HG02678 (cell line): ENCODE results near the gene CENPN.

Experiments
- ATAC-seq: cut with Tn5 transposase; IDR thresholded peaks from one replicate; pipeline ENCODE4 v1.9.1; 2021; ENCODE audit warnings: mild to moderate bottlenecking, moderate library complexity; ENCODE audit not compliant: unreplicated experiment

The CENPN gene

GRCh38 chr16:80991792-80992430, 15.1 kb upstream of the CENPN start:
- no peak for ATAC-seq

GRCh38 chr16:80992676-80993293, 14.2 kb upstream of the CENPN start:
- ATAC-seq, result no peak

- ATAC-seq, result no peak
Observed at GRCh38 chr16:80993307-80993706, 13.7 kb upstream of the CENPN start.

- no peak for ATAC-seq
Observed at GRCh38 chr16:80993834-80994233, 13.2 kb upstream of the CENPN start.

GRCh38 chr16:80994451-80994850, 12.6 kb upstream of the CENPN start:
- ATAC-seq, result no peak

- ATAC-seq, result no peak
Observed at GRCh38 chr16:80996688-80997138, 10.3 kb upstream of the CENPN start.

- peak; percentile 63 for ATAC-seq
Observed at GRCh38 chr16:80997139-80997798, 9.7 kb upstream of the CENPN start.

- ATAC-seq, result no peak
Observed at GRCh38 chr16:80997964-80998620, 8.9 kb upstream of the CENPN start.

GRCh38 chr16:81000873-81001272, 6.1 kb upstream of the CENPN start:
- ATAC-seq, result no peak

GRCh38 chr16:81001330-81001729, 5.7 kb upstream of the CENPN start:
- no peak for ATAC-seq

GRCh38 chr16:81003064-81003463, 4.0 kb upstream of the CENPN start:
- ATAC-seq, result no peak

GRCh38 chr16:81003610-81004460, 3.2 kb upstream of the CENPN start:
- ATAC-seq, result no peak

- no peak for ATAC-seq
Observed at GRCh38 chr16:81004646-81005353, 2.2 kb upstream of the CENPN start.

GRCh38 chr16:81005610-81006161, 1.3 kb upstream of the CENPN start:
- ATAC-seq, result no peak

GRCh38 chr16:81006211-81006812, 702 bp upstream of the CENPN start:
- peak; percentile 27 for ATAC-seq

GRCh38 chr16:81008505-81008789, 1.4 kb downstream of the CENPN start:
- ATAC-seq, result no peak

GRCh38 chr16:81012974-81013373, 6.0 kb downstream of the CENPN start:
- no peak for ATAC-seq

GRCh38 chr16:81014672-81015071, 7.7 kb downstream of the CENPN start:
- ATAC-seq, result no peak

GRCh38 chr16:81018496-81018895, 11.5 kb downstream of the CENPN start:
- ATAC-seq, result no peak

- ATAC-seq, result no peak
Observed at GRCh38 chr16:81026429-81026828, 19.4 kb downstream of the CENPN start.
